WERI-Rb-1 (cell line): ENCODE data around the gene PRSS56.

Source experiments
- DNase-seq: peaks from one replicate; pipeline ENCODE4 v3.0.0-alpha.2; 2020
- H3K27ac ChIP-seq: fragments of 250-450 bp; sonication (Bioruptor Pico); 2 replicates; pipeline ENCODE4 v1.5.1; 2020; ENCODE audit warnings: mild to moderate bottlenecking, moderate library complexity
- H3K27me3 ChIP-seq: fragments of 250-450 bp; sonication (Bioruptor Pico); 2 replicates; pipeline ENCODE4 v1.5.1; 2021; ENCODE audit warnings: mild to moderate bottlenecking, low read depth, moderate library complexity; ENCODE audit not compliant: insufficient read depth, severe bottlenecking
- H3K36me3 ChIP-seq: fragments of 250-450 bp; sonication (Bioruptor Pico); 2 replicates; pipeline ENCODE4 v1.5.1; 2020; ENCODE audit warnings: mild to moderate bottlenecking, moderate library complexity
- H3K4me3 ChIP-seq: 2 replicates; pipeline ENCODE4 v1.5.1; 2011; ENCODE audit warnings: low read depth, mild to moderate bottlenecking, control low read depth, low read length
- H3K9me3 ChIP-seq: fragments of 250-450 bp; sonication (Bioruptor Pico); 2 replicates; pipeline ENCODE4 v1.5.1; 2021; ENCODE audit warnings: mild to moderate bottlenecking, moderate library complexity; ENCODE audit not compliant: severe bottlenecking
- CTCF ChIP-seq: IDR thresholded peaks from 2 replicates; pipeline ENCODE4 v1.5.1; 2011; ENCODE audit warnings: low read depth, mild to moderate bottlenecking, control low read depth, inconsistent platforms, low read length

Gene PRSS56

GRCh38 chr2:232519581-232520438 lies at the start of gene PRSS56:
TSS of gene PRSS56 (plus strand) at chr2:232520388. CDS start at chr2:232520599, 211 bp downstream.
- H3K9me3 ChIP-seq = no peaks in the 10 kb centered on the region
- H3K27ac ChIP-seq = no peak within 1 kb of the TSS
- DNase-seq = no peak
- peaks cover 24% of the 10 kb centered on the region for H3K27me3 ChIP-seq
- TF ChIP-seq CTCF = no peak
- no peak within 1 kb of the TSS for H3K4me3 ChIP-seq
- no peaks in the 10 kb centered on the region for H3K36me3 ChIP-seq

- no peak overlapping the region for H3K4me3 ChIP-seq
- H3K9me3 ChIP-seq = peaks cover 3% of the 10 kb centered on the region
- H3K27ac ChIP-seq = no peak overlapping the region
- no peaks in the 10 kb centered on the region for H3K36me3 ChIP-seq
- H3K27me3 ChIP-seq = peaks cover 4% of the 10 kb centered on the region
- TF ChIP-seq CTCF = no peak
- peak; percentile 88 for DNase-seq
Measured at GRCh38 chr2:232473467-232473890, 46.7 kb upstream of the PRSS56 start.

- Histone ChIP-seq H3K36me3 (no peaks in the 10 kb centered on the region), H3K27ac (no peak overlapping the region), H3K9me3 (peaks cover 3% of the 10 kb centered on the region), H3K27me3 (peaks cover 4% of the 10 kb centered on the region), H3K4me3 (no peak overlapping the region)
- TF ChIP-seq CTCF = no peak
- DNase-seq = no peak
Measured at GRCh38 chr2:232476045-232476444, 44.1 kb upstream of the PRSS56 start.

GRCh38 chr2:232476791-232477190 lies 43.4 kb upstream of the PRSS56 start:
- Histone ChIP-seq H3K4me3 (no peak overlapping the region), H3K27me3 (peaks cover 4% of the 10 kb centered on the region), H3K27ac (no peak overlapping the region), H3K9me3 (peaks cover 3% of the 10 kb centered on the region), H3K36me3 (no peaks in the 10 kb centered on the region)
- TF ChIP-seq CTCF = no peak
- no peak for DNase-seq

GRCh38 chr2:232477751-232478510 lies 42.3 kb upstream of the PRSS56 start:
- Histone ChIP-seq H3K36me3 (no peaks in the 10 kb centered on the region), H3K4me3 (no peak overlapping the region), H3K27ac (no peak overlapping the region), H3K9me3 (no peaks in the 10 kb centered on the region), H3K27me3 (peaks cover 4% of the 10 kb centered on the region)
- TF ChIP-seq CTCF = no peak
- peak; percentile 3 for DNase-seq
